K562 (cell line): ENCODE results near the gene WASF2. TPM values are rescaled to one million over a fixed set of nuclear protein-coding genes. Genes with fewer than 3 reads are reported as not detected.

Source experiments
- COPS2 ChIP-seq: fragments of 450-650 bp; conservative IDR thresholded peaks from 2 replicates; pipeline ENCODE4 v1.6.1; 2016; ENCODE audit warnings: mild to moderate bottlenecking, moderate library complexity
- ETV6 ChIP-seq, 3 experiments: fragments of 150-350 bp in 1 of 3; sonication (generic) in 1 of 3; formaldehyde crosslinking in 1 of 3; IDR thresholded peaks; 2 replicates each; pipeline versions ENCODE4 v1.6.1 to v1.8.0; 2014 to 2022; ENCODE audit warnings: borderline replicate concordance in 2 of 3, low read depth in 2 of 3, antibody characterized with exemption in 1 of 3, low read length in 1 of 3, mild to moderate bottlenecking in 1 of 3, missing genetic modification reagents in 1 of 3
- HMGN3 ChIP-seq: IDR thresholded peaks from 2 replicates; pipeline ENCODE4 v1.6.1; 2011; ENCODE audit warnings: borderline replicate concordance, low read depth, mild to moderate bottlenecking, mixed read lengths, low read length; ENCODE audit not compliant: insufficient read length; ENCODE audit errors: extremely low read depth
- IFI16 ChIP-seq: fragments of 250-450 bp; sonication (Bioruptor Pico); IDR thresholded peaks from 2 replicates; pipeline ENCODE4 v2.1.2; 2022; ENCODE audit warnings: mild to moderate bottlenecking, inconsistent platforms
- KDM4B ChIP-seq, 2 experiments: fragments of 450-650 bp in 1 of 2; sonication (generic) in 1 of 2; IDR thresholded peaks; 2 replicates each; pipeline ENCODE4 v1.6.1; 2016 to 2017; ENCODE audit warnings: borderline replicate concordance in 2 of 2, antibody characterized with exemption in 1 of 2, low read depth in 1 of 2, mild to moderate bottlenecking in 1 of 2
- MAFK ChIP-seq: IDR thresholded peaks from 2 replicates; pipeline ENCODE4 v1.6.1; 2011; ENCODE audit warnings: low read length, improper control_type of control experiment
- MYC ChIP-seq, 2 experiments: fragments of 250-450 bp in 1 of 2; sonication (Bioruptor Pico) in 1 of 2; IDR thresholded peaks; 2 replicates each; pipeline versions ENCODE4 v1.5.1 to v1.6.1; 2012 to 2021; ENCODE audit warnings: low read depth in 2 of 2, borderline replicate concordance in 1 of 2, improper control_type of control experiment in 1 of 2, low read length in 1 of 2, mild to moderate bottlenecking in 1 of 2, moderate library complexity in 1 of 2
- NR2C1 ChIP-seq, 2 experiments: fragments of 450-650 bp; IDR thresholded peaks; 2 replicates each; pipeline ENCODE4 v1.6.1; 2017; ENCODE audit warnings: mild to moderate bottlenecking in 2 of 2, antibody characterized with exemption in 1 of 2, inconsistent platforms in 1 of 2, missing compliant biosample characterization in 1 of 2, missing genetic modification characterization in 1 of 2
- RBFOX2 ChIP-seq: fragments of 200-400 bp; formaldehyde crosslinking; IDR thresholded peaks from 2 replicates; pipeline ENCODE4 v1.6.1; 2017; ENCODE audit warnings: low read depth, mild to moderate bottlenecking, low read length, moderate library complexity
- SMC3 ChIP-seq: conservative IDR thresholded peaks from 2 replicates; pipeline ENCODE4 v1.6.1; 2011; ENCODE audit warnings: low read depth, low read length, improper control_type of control experiment; ENCODE audit not compliant: insufficient read depth
- TSC22D4 ChIP-seq: fragments of 450-650 bp; IDR thresholded peaks from 2 replicates; pipeline ENCODE4 v1.6.1; 2016; ENCODE audit warnings: missing genetic modification characterization, missing biosample characterization, control low read depth
- ZNF184 ChIP-seq: sonication (generic); formaldehyde crosslinking; IDR thresholded peaks from 2 replicates; pipeline ENCODE4 v1.5.0; 2020; ENCODE audit warnings: missing genetic modification reagents
- ZNF445 ChIP-seq: fragments of 250-450 bp; sonication (Bioruptor Pico); IDR thresholded peaks from 2 replicates; pipeline ENCODE4 v1.4.0; 2020; ENCODE audit warnings: low read depth, mild to moderate bottlenecking, moderate library complexity
- ZNF586 ChIP-seq: fragments of 450-650 bp; formaldehyde crosslinking; conservative IDR thresholded peaks from 2 replicates; pipeline ENCODE4 v1.4.0; 2020; ENCODE audit warnings: mild to moderate bottlenecking, moderate library complexity
- ZNF830 ChIP-seq: fragments of 250-450 bp; sonication (Bioruptor Pico); IDR thresholded peaks from 2 replicates; pipeline ENCODE4 v1.5.0; 2021; ENCODE audit warnings: mild to moderate bottlenecking
- polyA plus RNA-seq, 8 experiments: library from polyadenylated mRNA; depleted of rRNA in 4 of 8; stranded (reverse) in 5 of 8; unstranded in 3 of 8; fragments of >200 nt; fragmentation: Nextera tagmentation in 2 of 8; fragmentation: Illumina TruSeq in 1 of 8; extraction: Ambion mirVana in 2 of 8; extraction: Trizol in 1 of 8; gene quantifications; 2 replicates each; pipeline versions ENCODE4 v1.2.1 to v1.2.3, GENCODE V29; 2011 to 2014; ENCODE audit warnings: inconsistent platforms in 1 of 8, missing spikeins in 1 of 8
- total RNA-seq, 7 experiments: library from RNA; depleted of rRNA in 6 of 7; stranded (reverse); fragments of >200 nt in 6 of 7; fragmentation: Illumina TruSeq in 2 of 7; extraction: Trizol in 2 of 7; gene quantifications; 2 replicates each; pipeline versions ENCODE4 v1.2.1 to v1.2.3, GENCODE V29; 2011 to 2021; ENCODE audit warnings: low replicate concordance in 1 of 7
- TF ChIP-seq, protein P1 (sequence below): sonication (generic); formaldehyde crosslinking; IDR thresholded peaks from 2 replicates; pipeline ENCODE4 v1.8.0; 2022; ENCODE audit warnings: missing genetic modification reagents, mild to moderate bottlenecking, moderate library complexity, borderline replicate concordance
- TF ChIP-seq, protein P2 (sequence below): IDR thresholded peaks from 3 replicates; pipeline ENCODE4 v1.6.1; 2011; ENCODE audit warnings: borderline replicate concordance, mild to moderate bottlenecking; ENCODE audit not compliant: insufficient read length, insufficient read depth

The WASF2 gene
- total and polyA plus RNA-seq, 9 of the 15 experiments (the other 6 are each of a cell fraction or from before 2014, with no cell fraction given), result 8.2 to 163 (median 31.2) TPM

DNA sequence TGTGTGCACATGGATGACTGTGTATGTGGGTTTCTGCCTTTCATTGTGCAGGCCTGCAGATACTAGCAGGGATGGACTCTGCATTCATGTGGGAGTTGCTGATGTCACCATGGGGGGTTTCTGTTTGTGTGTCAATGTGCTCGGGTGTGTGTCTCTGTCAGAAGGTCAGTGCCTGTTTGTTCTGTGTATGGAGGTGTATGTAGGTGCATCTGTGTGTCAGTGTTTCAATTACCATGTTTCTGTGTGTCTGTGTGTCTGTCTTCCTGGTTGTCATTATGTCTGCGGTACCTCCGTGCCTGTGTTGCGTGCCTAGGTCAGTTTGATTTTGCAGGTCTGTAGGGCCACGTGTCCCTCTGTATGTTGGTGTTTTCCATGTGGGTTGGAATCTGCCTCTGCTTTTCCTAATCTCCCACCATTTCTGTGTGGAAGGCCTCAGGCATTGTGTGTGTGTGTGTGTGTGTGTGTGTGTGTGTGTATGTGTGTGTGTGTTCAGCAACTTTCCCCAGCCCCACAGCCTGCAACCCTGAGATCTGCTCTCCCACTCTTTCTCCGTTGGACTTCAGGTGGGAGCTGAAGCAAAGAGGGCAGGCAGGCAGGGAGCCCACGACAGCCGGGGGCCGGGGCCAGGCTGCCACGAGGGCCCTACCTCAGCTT, 36.7 kb upstream of the WASF2 start (continued):
- peak; percentile 72 for TF ChIP-seq MYC (IDR thresholded peaks at IDR 0.05; ENCODE audit: low read depth, low read length)
- TF ChIP-seq MYC (CRISPR knock-in tag; IDR thresholded peaks at IDR 0.05; ENCODE audit: borderline replicate concordance, low read depth), result no peak
- no peak for TF ChIP-seq IFI16 (CRISPR knock-in tag)
- no peak for TF ChIP-seq MAFK
- peak; percentile 10; the same call in 1 of the 2 replicates for TF ChIP-seq NR2C1 (IDR thresholded peaks at IDR 0.05)
- peak; percentile 9; the same call in 1 of the 2 replicates for TF ChIP-seq NR2C1 (tag; IDR thresholded peaks at IDR 0.05)
- TF ChIP-seq ZNF445 (CRISPR knock-in tag), result no peak
- TF ChIP-seq HMGN3, result no peak
- peak; percentile 45; the same call in 1 of the 2 replicates for TF ChIP-seq RBFOX2
- TF ChIP-seq ZNF184 (CRISPR knock-in tag), result no peak
- TF ChIP-seq ZNF830 (CRISPR knock-in tag), result no peak
- TF ChIP-seq, protein P1, sequence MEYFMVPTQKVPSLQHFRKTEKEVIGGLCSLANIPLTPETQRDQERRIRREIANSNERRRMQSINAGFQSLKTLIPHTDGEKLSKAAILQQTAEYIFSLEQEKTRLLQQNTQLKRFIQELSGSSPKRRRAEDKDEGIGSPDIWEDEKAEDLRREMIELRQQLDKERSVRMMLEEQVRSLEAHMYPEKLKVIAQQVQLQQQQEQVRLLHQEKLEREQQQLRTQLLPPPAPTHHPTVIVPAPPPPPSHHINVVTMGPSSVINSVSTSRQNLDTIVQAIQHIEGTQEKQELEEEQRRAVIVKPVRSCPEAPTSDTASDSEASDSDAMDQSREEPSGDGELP (CRISPR knock-in tag), result no peak
- TF ChIP-seq ZNF586, result no peak
- no peak for TF ChIP-seq KDM4B (IDR thresholded peaks at IDR 0.05; ENCODE audit: borderline replicate concordance in 2 of 2, low read depth in 1 of 2)
- TF ChIP-seq ETV6 (IDR thresholded peaks at IDR 0.05; ENCODE audit: borderline replicate concordance in 1 of 2, low read depth in 2 of 2, low read length in 1 of 2), result no peak
- no peak for TF ChIP-seq ETV6 (CRISPR knock-in tag; IDR thresholded peaks at IDR 0.05; ENCODE audit: borderline replicate concordance)
- no peak for TF ChIP-seq SMC3
- peak; percentile 99 for TF ChIP-seq TSC22D4 (tag)
- TF ChIP-seq, protein P2, sequence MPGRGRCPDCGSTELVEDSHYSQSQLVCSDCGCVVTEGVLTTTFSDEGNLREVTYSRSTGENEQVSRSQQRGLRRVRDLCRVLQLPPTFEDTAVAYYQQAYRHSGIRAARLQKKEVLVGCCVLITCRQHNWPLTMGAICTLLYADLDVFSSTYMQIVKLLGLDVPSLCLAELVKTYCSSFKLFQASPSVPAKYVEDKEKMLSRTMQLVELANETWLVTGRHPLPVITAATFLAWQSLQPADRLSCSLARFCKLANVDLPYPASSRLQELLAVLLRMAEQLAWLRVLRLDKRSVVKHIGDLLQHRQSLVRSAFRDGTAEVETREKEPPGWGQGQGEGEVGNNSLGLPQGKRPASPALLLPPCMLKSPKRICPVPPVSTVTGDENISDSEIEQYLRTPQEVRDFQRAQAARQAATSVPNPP, result no peak
- no peak for TF ChIP-seq COPS2
